RWPE1 (cell line): ENCODE results near the gene DAPK2.

Experiments used
- CTCF ChIA-PET: fragments of 350-600 bp; sonication (Branson Sonifier 250); formaldehyde crosslinking; extraction: SDS; loops from one replicate; lab custom pipeline; 2021; lab: Yijun Ruan, JAX
- POLR2A ChIA-PET: fragments of 400-600 bp; formaldehyde crosslinking; extraction: SDS; loops from one replicate; lab custom pipeline; 2020; ENCODE audit warnings: antibody characterized with exemption; ENCODE audit not compliant: low non-redundant PET; lab: Yijun Ruan, JAX
- DNase-seq: peaks from one replicate; pipeline ENCODE4 v3.0.0; 2012; ENCODE audit warnings: low spot score
- H3K27ac ChIP-seq: fragments of 450-650 bp; 2 replicates; pipeline ENCODE4 v1.5.1; 2017
- CTCF ChIP-seq: fragments of 450-650 bp; conservative IDR thresholded peaks from 2 replicates; pipeline ENCODE4 v1.5.1; 2017; ENCODE audit warnings: low read depth, mild to moderate bottlenecking

The DAPK2 gene

GRCh38 chr15:64029633-64030032 is 16.7 kb downstream of the DAPK2 start:
- POLR2A ChIA-PET, result no interaction called here
- no peak for DNase-seq
- CTCF ChIA-PET, result no interaction called here
- no peak for TF ChIP-seq CTCF
- no peak overlapping the region for H3K27ac ChIP-seq

DNA sequence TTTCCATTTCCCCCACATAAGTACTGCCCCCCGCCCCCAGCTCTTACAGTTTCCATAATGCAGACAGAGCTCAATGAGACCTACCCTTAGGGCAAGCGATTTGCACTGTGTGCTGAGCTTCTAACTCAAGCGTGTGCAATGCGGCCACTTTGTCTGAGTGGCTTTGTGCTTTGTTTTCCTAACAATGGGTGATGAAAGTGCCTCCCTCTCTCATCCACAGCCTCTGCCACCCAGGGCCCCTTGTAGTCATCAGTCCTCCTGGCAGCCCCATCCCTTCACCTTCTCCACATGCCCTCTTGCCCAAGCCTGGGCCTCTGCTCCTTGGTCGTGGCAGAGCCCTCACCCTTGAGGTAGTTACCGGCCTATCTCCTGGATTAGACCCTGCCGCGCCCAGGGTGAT is 17.2 kb downstream of the DAPK2 start:
- ChIA-PET POLR2A (no interaction called here), CTCF (interaction anchor here (0.6 kb wide), 1 partner anchor 581 kb away, joined by 3 read pairs; no protein-coding TSS in a partner anchor)
- H3K27ac ChIP-seq, result no peak overlapping the region
- no peak for DNase-seq
- TF ChIP-seq CTCF, result no peak

- no peak overlapping the region for H3K27ac ChIP-seq
- ChIA-PET CTCF (no interaction called here), POLR2A (no interaction called here)
- DNase-seq, result no peak
- TF ChIP-seq CTCF, result no peak
Observed at GRCh38 chr15:64026591-64026990, 19.7 kb downstream of the DAPK2 start.

DNA sequence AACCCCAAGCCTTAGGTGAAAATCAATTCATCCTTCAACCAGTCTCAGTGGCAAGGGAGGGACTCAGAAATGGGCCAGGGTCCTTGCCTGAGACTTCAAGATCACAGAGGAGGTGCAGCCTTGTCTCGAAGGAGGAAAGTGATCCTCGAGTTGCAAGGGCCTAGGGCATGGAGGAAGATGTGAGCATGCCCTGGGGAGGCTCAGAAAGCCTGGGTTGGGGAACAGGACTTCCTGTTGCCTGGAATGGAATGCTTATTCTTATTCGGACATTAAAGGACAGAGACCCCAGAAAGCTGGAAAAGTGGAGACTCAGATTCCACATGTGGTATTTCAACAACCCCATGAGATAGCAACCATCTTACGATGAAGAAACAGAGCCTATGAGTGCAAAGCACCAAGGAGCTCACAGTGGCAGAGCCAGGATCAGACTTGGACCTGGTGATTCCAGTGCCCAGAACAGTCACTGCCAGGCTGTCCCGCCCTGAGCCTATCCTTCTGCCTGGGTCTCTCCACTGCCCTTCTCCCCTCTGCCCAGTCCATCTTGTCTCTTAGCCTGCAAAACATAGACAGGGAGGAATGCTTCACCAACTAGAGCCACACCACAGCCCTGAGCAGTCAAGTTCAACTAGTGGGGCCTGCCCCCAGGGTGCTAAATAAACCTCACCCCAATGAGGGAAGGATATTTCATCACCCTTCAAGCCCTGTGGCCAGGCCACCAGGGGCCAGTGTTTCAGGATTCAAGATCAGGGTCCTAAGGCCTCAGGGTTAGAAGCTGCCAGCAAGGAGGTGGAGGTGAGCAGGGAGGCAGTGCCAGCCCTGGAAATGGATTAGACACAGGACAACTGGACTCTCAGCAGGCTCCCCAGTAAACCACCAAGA is 21.9 kb downstream of the DAPK2 start:
- TF ChIP-seq CTCF, result no peak
- POLR2A ChIA-PET, result no interaction called here
- no peak overlapping the region for H3K27ac ChIP-seq
- CTCF ChIA-PET, result interaction anchor here (0.6 to 1.4 kb wide), 3 partner anchors 22 to 461 kb away, joined by 3 to 4 read pairs (median 3); partner anchors contain the start of gene DAPK2
- no peak for DNase-seq

GRCh38 chr15:64023220-64023619 is 23.1 kb downstream of the DAPK2 start:
- TF ChIP-seq CTCF, result no peak
- no peak for DNase-seq
- no peak overlapping the region for H3K27ac ChIP-seq
- ChIA-PET CTCF (interaction anchor here (0.6 kb wide), 1 partner anchor 78 kb away, joined by 3 read pairs; no protein-coding TSS in a partner anchor), POLR2A (no interaction called here)

- no peak overlapping the region for H3K27ac ChIP-seq
- TF ChIP-seq CTCF, result no peak
- CTCF ChIA-PET, result no interaction called here
- no peak for DNase-seq
- POLR2A ChIA-PET, result no interaction called here
Observed at GRCh38 chr15:64022571-64022970, 23.7 kb downstream of the DAPK2 start.
